ENCODE data around the gene BIRC2.

GRCh38 chr11:102319544-102319943, 27.5 kb upstream of the BIRC2 start:
- TF ChIP-seq CTCF (IDR thresholded peaks at IDR 0.05) (no peak), REST (IDR thresholded peaks at IDR 0.05; ENCODE audit: insufficient read depth in 1 of 2, low read depth in 2 of 2, low read length in 1 of 2) (no peak), TCF7L2 (IDR thresholded peaks at IDR 0.05; ENCODE audit: low read depth, low read length) (no peak), POLR2AphosphoS5 (IDR thresholded peaks at IDR 0.05; ENCODE audit: low read depth, low read length) (0 out of 2 replicates have a peak, but pooled peaks have one; percentile 31), SIN3A (IDR thresholded peaks at IDR 0.05; ENCODE audit: borderline replicate concordance, insufficient read depth, low read depth, low read length) (no peak)
